Measurements from ENCODE around the gene ITGB1. TPM values are rescaled to one million over a fixed set of nuclear protein-coding genes. Genes with fewer than 3 reads are reported as not detected.

The ITGB1 gene
- total and polyA plus RNA-seq, 10 of the 15 experiments (the other 5 are each of a cell fraction or from before 2014, with no cell fraction given) = 2.8 to 20.7 (median 10.4) TPM

DNA sequence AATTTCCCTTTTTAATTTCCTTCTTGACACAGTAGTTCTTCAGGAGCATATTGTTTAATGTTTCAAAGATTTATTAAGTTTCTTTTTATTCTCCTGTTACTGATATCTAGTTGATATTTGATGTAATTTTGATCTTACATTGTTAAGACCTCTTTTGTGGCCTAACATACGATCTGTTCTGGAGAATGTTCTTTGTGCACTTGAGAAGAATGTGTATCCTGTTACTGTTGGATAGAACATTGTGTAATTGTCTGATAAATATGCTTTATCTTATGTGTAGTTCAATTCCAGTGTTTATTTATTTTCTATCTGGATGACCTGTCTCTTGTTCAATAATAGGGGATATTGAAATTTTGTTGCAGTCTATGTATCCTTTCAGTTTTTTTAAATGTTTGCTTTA lies 106.7 kb downstream of the ITGB1 start:
- H3K27me3 ChIP-seq (replicated peaks in 1 of 2; ENCODE audit: control insufficient read depth in 2 of 2, insufficient read depth in 2 of 2, low read length in 1 of 2) = no peaks in the 10 kb centered on the region
- H3K4me2 ChIP-seq (ENCODE audit: control insufficient read depth, insufficient read depth) = no peak overlapping the region
- no peaks in the 10 kb centered on the region for H3K79me2 ChIP-seq (ENCODE audit: control insufficient read depth, insufficient read depth, low read length)
- H3K36me3 ChIP-seq (ENCODE audit: control insufficient read depth in 2 of 2, insufficient read depth in 2 of 2, low read length in 1 of 2) = no peaks in the 10 kb centered on the region
- no TSS peak for BruUV-seq (replicated peaks)
- no peak overlapping the region for H3K27ac ChIP-seq (ENCODE audit: control insufficient read depth, insufficient read depth)
- ATAC-seq (no peak), FAIRE-seq (no peak), DNase-seq (ENCODE audit: low read depth, low spot score) (no peak)
- ChIA-PET POLR2A (no interaction called here), RAD21 (ENCODE audit: unreplicated experiment) (no interaction called here), SMC1A (ENCODE audit: uncharacterized antibody, unreplicated experiment) (interaction anchor here (0.8 kb wide), 1 partner anchor 26 kb away, joined by 3 read pairs; no protein-coding TSS in a partner anchor), CTCF (no interaction called here)
- no peak overlapping the region for H3K9ac ChIP-seq (ENCODE audit: control insufficient read depth, insufficient read depth, low read length)
- no peak overlapping the region for H3K4me3 ChIP-seq
- no peaks in the 10 kb centered on the region for H3K9me3 ChIP-seq (replicated peaks; ENCODE audit: control insufficient read depth, insufficient read depth, low read length)
- intact Hi-C loops (cut with micrococcal nuclease; ENCODE audit: unreplicated experiment) (no loop called here), in situ Hi-C loops (cut with MboI) (no loop called here)
- TF ChIP-seq PAX5 (IDR thresholded peaks at IDR 0.05; ENCODE audit: borderline replicate concordance, low read depth, low read length) (no peak), RCOR1 (conservative IDR thresholded peaks at IDR 0.05; ENCODE audit: low read depth, low read length) (no peak), SMARCA5 (IDR thresholded peaks at IDR 0.05) (no peak), ETV6 (conservative IDR thresholded peaks at IDR 0.05 in 1 of 2, IDR thresholded peaks at IDR 0.05 in 1 of 2; ENCODE audit: borderline replicate concordance in 1 of 2, low read depth in 1 of 2) (no peak), ASH2L (IDR thresholded peaks at IDR 0.05; ENCODE audit: borderline replicate concordance, low read depth) (no peak), SP1 (IDR thresholded peaks at IDR 0.05; ENCODE audit: low read depth, low read length) (no peak)
- TF ChIP-seq, protein P1, sequence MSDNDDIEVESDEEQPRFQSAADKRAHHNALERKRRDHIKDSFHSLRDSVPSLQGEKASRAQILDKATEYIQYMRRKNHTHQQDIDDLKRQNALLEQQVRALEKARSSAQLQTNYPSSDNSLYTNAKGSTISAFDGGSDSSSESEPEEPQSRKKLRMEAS (IDR thresholded peaks at IDR 0.05; ENCODE audit: low read depth, low read length) = no peak
- TF ChIP-seq, protein P2, sequence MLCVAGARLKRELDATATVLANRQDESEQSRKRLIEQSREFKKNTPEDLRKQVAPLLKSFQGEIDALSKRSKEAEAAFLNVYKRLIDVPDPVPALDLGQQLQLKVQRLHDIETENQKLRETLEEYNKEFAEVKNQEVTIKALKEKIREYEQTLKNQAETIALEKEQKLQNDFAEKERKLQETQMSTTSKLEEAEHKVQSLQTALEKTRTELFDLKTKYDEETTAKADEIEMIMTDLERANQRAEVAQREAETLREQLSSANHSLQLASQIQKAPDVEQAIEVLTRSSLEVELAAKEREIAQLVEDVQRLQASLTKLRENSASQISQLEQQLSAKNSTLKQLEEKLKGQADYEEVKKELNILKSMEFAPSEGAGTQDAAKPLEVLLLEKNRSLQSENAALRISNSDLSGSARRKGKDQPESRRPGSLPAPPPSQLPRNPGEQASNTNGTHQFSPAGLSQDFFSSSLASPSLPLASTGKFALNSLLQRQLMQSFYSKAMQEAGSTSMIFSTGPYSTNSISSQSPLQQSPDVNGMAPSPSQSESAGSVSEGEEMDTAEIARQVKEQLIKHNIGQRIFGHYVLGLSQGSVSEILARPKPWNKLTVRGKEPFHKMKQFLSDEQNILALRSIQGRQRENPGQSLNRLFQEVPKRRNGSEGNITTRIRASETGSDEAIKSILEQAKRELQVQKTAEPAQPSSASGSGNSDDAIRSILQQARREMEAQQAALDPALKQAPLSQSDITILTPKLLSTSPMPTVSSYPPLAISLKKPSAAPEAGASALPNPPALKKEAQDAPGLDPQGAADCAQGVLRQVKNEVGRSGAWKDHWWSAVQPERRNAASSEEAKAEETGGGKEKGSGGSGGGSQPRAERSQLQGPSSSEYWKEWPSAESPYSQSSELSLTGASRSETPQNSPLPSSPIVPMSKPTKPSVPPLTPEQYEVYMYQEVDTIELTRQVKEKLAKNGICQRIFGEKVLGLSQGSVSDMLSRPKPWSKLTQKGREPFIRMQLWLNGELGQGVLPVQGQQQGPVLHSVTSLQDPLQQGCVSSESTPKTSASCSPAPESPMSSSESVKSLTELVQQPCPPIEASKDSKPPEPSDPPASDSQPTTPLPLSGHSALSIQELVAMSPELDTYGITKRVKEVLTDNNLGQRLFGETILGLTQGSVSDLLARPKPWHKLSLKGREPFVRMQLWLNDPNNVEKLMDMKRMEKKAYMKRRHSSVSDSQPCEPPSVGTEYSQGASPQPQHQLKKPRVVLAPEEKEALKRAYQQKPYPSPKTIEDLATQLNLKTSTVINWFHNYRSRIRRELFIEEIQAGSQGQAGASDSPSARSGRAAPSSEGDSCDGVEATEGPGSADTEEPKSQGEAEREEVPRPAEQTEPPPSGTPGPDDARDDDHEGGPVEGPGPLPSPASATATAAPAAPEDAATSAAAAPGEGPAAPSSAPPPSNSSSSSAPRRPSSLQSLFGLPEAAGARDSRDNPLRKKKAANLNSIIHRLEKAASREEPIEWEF (IDR thresholded peaks at IDR 0.05; ENCODE audit: insufficient replicate concordance, low read depth, low read length) = no peak
- WGBS (ENCODE audit: insufficient coverage, insufficient replicate concordance, low lambda C conversion rate, missing lambda C conversion rate) = 0% methylated on average over 1 of the region's 1 CpG
- H2AFZ ChIP-seq (ENCODE audit: control insufficient read depth, low read depth, low read length) = no peak overlapping the region
- H3K4me1 ChIP-seq (ENCODE audit: control insufficient read depth, insufficient read depth, low read length) = no peaks in the 10 kb centered on the region
- H4K20me1 ChIP-seq (ENCODE audit: control insufficient read depth, insufficient read depth) = no peaks in the 10 kb centered on the region
